ENCODE data around the gene WDR43.

The WDR43 gene, protein sequence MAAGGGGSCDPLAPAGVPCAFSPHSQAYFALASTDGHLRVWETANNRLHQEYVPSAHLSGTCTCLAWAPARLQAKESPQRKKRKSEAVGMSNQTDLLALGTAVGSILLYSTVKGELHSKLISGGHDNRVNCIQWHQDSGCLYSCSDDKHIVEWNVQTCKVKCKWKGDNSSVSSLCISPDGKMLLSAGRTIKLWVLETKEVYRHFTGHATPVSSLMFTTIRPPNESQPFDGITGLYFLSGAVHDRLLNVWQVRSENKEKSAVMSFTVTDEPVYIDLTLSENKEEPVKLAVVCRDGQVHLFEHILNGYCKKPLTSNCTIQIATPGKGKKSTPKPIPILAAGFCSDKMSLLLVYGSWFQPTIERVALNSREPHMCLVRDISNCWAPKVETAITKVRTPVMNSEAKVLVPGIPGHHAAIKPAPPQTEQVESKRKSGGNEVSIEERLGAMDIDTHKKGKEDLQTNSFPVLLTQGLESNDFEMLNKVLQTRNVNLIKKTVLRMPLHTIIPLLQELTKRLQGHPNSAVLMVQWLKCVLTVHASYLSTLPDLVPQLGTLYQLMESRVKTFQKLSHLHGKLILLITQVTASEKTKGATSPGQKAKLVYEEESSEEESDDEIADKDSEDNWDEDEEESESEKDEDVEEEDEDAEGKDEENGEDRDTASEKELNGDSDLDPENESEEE

DNA sequence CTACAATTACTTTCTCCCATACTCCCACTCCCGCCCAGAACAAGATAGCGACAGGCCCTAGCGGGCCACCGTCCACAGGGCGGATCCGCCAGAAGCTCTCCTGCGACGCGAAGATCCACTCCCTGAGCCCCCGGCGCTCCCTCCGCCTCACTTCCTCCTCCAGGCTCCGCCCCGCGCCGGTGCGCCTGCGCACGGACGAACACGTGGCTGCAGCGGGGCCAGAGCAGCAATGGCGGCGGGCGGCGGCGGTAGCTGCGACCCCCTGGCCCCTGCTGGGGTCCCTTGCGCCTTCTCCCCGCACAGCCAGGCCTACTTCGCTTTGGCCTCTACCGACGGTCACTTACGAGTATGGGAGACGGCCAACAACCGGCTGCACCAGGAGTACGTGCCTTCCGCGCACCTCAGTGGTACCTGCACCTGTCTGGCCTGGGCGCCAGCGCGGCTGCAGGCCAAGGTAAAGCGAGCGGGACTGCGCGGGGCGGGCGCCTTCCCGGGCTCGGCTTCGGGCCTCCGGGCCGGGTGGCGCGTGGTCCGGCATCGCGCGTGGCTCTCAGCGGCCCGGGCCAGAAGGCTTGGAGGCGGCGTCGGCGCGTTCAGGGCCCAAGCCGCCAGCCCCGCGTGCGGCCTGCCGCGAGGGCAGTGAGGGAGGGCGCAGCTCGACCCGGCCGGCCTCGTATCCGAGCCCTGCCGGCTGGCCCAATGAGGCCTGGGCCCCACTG is at the start of gene WDR43:
Gene WDR43 (plus strand): TSS at position 198 of the 719 bp plus-strand sequence. CDS start 32 bp downstream, at position 230.
- peak; percentile 95 for DNase-seq (ENCODE audit: low spot score)

- no peak for DNase-seq (ENCODE audit: low spot score)
These were observed 39.3 kb upstream of the WDR43 start for GRCh38 chr2:28855193-28855592.

GRCh38 chr2:28855977-28856376 is 38.5 kb upstream of the WDR43 start:
- no peak for DNase-seq (ENCODE audit: low spot score)

- no peak for DNase-seq (ENCODE audit: low spot score)
These were observed 25.9 kb upstream of the WDR43 start for GRCh38 chr2:28868611-28869010.

DNA sequence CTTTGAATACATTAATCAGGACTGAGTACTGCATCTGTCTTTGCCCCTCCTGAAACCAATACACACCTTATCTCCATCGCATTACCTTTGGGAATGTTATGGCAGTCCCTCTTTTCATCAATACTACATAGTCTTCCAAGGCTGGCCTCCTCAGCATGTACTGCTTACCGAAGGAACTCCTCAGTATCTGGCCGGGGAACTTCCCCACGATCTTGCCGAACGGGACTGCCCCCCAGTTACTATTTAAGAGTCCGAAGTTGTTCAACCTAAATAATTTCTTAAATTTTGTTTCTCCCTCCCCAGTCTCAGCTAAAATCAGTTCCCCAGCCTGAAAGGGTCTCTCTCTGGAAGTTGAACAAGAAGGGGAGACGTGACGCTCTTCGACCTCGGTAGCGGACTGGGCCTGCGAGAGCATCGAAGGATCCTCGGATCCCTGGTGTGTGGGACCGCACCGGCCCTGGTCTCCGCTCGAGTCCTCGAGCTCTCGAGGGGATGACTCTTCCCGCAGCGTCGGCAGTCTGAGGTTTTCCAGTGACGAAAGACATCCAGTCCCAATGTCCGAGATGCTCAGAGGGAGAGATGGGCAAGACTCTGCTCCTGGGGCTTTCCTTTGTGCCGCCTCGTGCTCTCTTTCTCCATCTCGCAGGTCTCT is 24.8 kb upstream of the WDR43 start:
- no peak for DNase-seq (ENCODE audit: low spot score)

GRCh38 chr2:28870146-28870891 is 24.1 kb upstream of the WDR43 start, which contains the start of gene TRMT61B:
Gene TRMT61B (minus strand): TSS chr2:28870309. CDS start chr2:28870277, 32 bp downstream.
- peak; percentile 89 for DNase-seq (ENCODE audit: low spot score)

GRCh38 chr2:28871620-28872019 is 22.8 kb upstream of the WDR43 start:
- DNase-seq (ENCODE audit: low spot score) = no peak

DNA sequence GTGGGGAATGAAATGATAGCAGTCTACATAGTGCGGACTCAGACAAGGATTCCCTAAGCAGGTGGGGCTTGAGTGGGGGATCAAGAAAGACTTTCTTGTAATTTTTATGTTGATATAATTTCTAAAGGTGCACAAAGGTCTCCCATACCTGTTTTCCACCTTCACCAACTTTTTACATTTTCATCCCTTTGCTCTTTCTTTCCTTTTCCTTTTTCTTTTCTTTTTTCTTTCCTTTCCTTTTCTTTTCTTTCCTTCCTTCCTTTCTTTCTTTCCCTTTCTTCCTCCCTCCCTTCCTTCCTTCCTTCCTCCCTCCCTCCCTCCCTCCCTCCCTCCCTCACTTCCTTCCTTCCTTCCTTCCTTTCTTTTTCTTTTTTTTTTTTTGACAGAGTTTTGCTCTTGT is 14.3 kb upstream of the WDR43 start:
- no peak for DNase-seq (ENCODE audit: low spot score)

DNA sequence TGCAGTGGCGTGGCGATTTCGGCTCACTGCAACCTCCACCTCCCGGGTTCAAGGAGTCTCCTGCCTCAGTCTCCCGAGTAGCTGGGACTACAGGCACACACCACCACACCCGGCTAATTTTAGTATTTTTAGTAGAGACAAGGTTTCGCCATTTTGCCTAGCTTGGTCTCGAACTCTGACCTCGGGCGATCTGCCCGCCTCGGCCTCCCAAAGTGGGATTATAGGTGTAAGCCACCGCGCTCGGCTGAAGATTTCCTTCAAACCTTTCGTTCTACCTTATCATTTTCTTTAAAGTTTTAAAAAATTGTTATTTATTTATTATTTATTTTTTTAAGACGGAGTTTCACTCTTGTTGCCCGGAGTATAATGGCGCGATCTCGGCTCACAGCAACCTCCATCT is 979 bp upstream of the WDR43 start:
- DNase-seq (ENCODE audit: low spot score) = no peak

- DNase-seq (ENCODE audit: low spot score) = no peak
These were observed 874 bp downstream of the WDR43 start for GRCh38 chr2:28895189-28895893.

DNA sequence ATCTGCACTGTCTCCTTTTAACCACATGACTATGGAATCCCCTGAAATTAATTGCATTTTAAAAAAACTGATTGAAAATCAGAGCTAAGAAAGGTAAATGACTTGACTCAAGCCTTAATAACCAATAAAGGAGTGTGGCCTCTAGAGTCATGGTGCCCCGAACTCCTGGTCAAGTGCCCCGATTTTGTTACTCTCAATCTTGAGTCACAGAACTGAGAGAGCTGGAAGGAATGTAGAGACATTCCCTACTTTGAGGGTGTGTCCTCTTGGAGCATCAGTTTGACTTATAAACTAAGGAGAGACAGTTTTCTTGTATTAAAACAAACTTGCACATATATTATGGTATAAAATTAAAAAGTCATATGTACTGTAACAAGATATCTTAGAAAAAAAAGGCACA is 2.4 kb downstream of the WDR43 start:
- DNase-seq (ENCODE audit: low spot score) = no peak

GRCh38 chr2:28898048-28898447 is 3.6 kb downstream of the WDR43 start:
- no peak for DNase-seq (ENCODE audit: low spot score)

- DNase-seq (ENCODE audit: low spot score) = no peak
These were observed 6.7 kb downstream of the WDR43 start for GRCh38 chr2:28901202-28901601.

DNA sequence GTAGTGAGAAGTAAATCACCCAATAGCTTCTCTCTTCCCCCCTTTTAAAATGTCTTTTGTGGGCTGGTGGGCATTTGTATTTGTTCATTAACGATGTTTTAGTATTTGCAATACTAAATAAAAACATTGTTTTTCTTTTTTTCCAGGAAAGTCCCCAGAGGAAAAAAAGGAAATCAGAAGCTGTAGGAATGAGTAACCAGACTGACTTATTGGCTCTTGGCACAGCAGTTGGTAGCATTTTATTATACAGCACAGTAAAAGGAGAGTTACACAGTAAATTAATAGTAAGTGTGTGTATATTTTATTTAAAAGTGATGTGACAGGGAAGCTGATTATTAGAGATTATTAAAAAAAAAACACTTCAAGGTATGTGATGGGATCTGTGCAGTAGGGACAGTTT is 7.4 kb downstream of the WDR43 start:
- no peak for DNase-seq (ENCODE audit: low spot score)

GRCh38 chr2:28902584-28902983 is 8.1 kb downstream of the WDR43 start:
- no peak for DNase-seq (ENCODE audit: low spot score)

DNA sequence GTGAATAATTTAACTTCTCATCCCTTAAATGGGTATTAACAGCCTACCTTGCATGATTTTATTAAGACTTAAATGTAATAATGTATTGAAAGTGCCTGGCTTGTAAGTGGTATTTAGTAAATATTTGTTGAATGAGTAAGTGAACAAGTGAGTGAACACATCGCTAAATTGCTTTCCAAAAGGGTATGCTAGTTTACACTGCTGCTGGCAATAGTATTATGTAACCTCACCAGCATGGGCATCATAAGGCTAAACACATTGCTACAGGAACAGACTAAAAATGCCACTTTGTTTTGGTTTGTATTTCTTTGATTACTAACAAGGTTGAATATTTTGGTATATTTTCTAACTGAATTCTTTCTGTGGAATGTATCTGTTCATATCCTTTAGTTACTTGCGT is 9.8 kb downstream of the WDR43 start:
- no peak for DNase-seq (ENCODE audit: low spot score)

GRCh38 chr2:28904802-28905457 is 10.5 kb downstream of the WDR43 start:
- DNase-seq (ENCODE audit: low spot score) = no peak

DNA sequence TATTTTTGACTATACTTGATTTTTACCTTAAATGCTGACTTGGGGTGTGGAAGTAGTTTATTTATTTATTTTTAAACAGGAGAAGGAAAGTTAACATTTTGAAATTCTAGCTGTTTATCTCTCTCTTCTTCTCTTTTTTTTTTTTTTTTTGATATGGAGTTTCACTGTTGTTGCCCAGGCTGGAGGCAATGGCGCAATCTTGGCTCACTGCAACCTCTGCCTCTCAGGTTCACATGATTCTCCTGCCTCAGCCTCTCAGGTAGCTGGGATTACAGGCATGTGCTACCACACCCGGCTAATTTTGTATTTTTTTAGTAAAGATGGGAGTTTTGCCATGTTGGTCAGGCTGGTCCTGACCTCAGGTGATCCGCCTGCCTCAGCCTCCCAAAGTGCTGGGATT is 11.1 kb downstream of the WDR43 start:
- no peak for DNase-seq (ENCODE audit: low spot score)

DNA sequence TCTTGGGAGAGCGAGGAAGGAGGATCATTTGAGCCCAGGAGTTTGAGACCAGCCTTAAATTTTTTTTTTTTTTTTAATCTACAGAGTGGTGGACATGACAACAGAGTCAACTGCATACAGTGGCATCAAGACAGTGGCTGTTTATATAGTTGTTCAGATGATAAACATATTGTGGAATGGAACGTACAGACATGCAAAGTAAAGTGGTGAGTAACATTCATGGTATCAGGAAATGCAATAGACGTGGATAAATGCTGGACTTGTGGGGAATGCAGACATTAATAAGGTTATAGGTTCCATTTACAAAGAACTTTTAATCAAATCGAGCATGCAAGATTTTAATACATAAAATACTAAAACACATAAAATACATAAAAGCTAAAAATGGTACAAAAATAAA is 11.9 kb downstream of the WDR43 start:
- no peak for DNase-seq (ENCODE audit: low spot score)

DNA sequence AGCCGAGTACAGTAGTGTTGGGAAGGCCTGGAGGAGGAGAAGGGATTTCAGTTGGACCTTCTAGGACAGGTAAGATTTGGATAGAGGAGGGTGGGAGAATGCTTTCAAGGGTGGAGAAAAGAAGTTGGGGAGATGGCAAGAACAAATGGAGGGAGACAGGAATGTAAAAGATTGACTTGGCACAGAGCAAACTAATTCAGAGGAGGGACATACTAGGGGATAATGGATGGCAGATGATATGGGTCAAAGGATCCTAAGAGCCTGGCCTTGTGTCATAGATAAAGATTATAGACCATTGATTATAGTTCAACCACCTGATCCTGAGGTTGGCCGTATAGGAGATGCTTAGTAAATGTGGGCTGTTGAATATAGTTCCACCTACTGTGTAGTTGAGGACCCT is 12.4 kb downstream of the WDR43 start:
- DNase-seq (ENCODE audit: low spot score) = no peak

All from hematopoietic multipotent progenitor cell treated with erythropoietin and hydrocortisone succinate and interleukin-3 and kit ligand, for 15 days (in vitro differentiated cells).